ENCODE data around the gene PCSK5.

DNA sequence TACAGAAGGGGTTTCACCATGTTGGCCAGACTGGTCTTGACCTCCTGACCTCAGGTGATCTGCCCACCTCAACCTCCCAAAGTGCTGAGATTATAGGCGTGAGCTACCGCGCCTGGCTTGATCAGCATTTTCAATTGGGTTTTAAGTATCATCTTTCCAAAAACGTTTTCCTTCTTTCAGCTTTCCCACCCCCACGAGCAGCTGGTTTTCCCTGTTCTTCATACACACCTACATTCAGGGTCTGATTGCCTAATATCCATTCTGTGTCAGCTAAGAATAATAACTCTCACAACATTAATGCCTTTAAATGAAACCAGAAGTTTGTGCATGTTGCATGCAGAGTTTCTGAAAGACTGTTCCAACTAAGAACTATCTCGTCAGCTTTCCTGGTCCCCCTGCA lies 465.4 kb downstream of the PCSK5 start:
- TF ChIP-seq, protein P1, sequence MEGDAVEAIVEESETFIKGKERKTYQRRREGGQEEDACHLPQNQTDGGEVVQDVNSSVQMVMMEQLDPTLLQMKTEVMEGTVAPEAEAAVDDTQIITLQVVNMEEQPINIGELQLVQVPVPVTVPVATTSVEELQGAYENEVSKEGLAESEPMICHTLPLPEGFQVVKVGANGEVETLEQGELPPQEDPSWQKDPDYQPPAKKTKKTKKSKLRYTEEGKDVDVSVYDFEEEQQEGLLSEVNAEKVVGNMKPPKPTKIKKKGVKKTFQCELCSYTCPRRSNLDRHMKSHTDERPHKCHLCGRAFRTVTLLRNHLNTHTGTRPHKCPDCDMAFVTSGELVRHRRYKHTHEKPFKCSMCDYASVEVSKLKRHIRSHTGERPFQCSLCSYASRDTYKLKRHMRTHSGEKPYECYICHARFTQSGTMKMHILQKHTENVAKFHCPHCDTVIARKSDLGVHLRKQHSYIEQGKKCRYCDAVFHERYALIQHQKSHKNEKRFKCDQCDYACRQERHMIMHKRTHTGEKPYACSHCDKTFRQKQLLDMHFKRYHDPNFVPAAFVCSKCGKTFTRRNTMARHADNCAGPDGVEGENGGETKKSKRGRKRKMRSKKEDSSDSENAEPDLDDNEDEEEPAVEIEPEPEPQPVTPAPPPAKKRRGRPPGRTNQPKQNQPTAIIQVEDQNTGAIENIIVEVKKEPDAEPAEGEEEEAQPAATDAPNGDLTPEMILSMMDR (IDR thresholded peaks at IDR 0.05; ENCODE audit: poor library complexity, severe bottlenecking), result no peak
- TF ChIP-seq MXI1 (conservative IDR thresholded peaks at IDR 0.05; ENCODE audit: poor library complexity, severe bottlenecking) (no peak), EP300 (conservative IDR thresholded peaks at IDR 0.05; ENCODE audit: poor library complexity, severe bottlenecking) (no peak), EZH2 (IDR thresholded peaks at IDR 0.05; ENCODE audit: borderline replicate concordance, insufficient read depth, low read length, poor library complexity, severe bottlenecking) (no peak), SMC3 (conservative IDR thresholded peaks at IDR 0.05; ENCODE audit: poor library complexity) (no peak)
- TF ChIP-seq, protein P2, sequence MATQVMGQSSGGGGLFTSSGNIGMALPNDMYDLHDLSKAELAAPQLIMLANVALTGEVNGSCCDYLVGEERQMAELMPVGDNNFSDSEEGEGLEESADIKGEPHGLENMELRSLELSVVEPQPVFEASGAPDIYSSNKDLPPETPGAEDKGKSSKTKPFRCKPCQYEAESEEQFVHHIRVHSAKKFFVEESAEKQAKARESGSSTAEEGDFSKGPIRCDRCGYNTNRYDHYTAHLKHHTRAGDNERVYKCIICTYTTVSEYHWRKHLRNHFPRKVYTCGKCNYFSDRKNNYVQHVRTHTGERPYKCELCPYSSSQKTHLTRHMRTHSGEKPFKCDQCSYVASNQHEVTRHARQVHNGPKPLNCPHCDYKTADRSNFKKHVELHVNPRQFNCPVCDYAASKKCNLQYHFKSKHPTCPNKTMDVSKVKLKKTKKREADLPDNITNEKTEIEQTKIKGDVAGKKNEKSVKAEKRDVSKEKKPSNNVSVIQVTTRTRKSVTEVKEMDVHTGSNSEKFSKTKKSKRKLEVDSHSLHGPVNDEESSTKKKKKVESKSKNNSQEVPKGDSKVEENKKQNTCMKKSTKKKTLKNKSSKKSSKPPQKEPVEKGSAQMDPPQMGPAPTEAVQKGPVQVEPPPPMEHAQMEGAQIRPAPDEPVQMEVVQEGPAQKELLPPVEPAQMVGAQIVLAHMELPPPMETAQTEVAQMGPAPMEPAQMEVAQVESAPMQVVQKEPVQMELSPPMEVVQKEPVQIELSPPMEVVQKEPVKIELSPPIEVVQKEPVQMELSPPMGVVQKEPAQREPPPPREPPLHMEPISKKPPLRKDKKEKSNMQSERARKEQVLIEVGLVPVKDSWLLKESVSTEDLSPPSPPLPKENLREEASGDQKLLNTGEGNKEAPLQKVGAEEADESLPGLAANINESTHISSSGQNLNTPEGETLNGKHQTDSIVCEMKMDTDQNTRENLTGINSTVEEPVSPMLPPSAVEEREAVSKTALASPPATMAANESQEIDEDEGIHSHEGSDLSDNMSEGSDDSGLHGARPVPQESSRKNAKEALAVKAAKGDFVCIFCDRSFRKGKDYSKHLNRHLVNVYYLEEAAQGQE (IDR thresholded peaks at IDR 0.05; ENCODE audit: borderline replicate concordance), result no peak

Data from neural cell (in vitro differentiated cells).